GM21528 (cell line): Measurements from ENCODE around the gene LCP1.

ENCODE experiments used
- ATAC-seq: cut with Tn5 transposase; IDR thresholded peaks from one replicate; pipeline ENCODE4 v1.9.1; 2021; ENCODE audit warnings: mild to moderate bottlenecking, moderate library complexity; ENCODE audit not compliant: unreplicated experiment, low FRiP score

The LCP1 gene

DNA sequence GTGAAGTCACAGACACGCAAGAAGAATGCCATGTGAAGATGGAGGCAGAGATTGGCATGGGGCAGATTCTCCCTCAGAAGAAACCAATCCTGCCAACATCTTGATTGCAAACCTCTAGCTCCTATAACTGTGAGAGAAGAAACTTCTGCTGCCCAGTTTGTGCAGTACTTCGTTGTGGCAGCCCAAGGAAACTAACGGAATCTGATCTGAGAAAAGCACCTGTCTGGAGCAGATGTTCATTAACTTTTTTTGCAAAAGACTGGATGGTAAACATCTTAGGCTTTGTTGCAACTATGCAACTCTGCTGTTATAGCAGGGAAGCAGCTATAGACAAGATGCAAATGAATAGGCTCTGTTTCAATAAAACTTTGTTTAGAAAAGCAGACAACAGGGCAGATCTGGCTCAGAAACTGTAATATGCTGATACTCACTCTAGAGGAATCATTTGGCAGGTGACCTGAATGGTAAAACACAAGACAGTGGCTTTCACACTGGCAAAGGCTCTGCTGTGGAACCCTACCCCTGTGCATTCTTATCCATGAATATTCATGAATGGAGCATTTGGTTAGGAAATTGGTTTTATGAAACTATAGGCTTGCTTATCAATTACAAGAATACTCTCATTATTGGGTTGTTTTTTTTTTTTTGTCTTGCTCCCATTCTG lies 51.9 kb downstream of the LCP1 start:
- no peak for ATAC-seq

GRCh38 chr13:46129124-46129523 lies 52.9 kb downstream of the LCP1 start:
- ATAC-seq, result no peak

DNA sequence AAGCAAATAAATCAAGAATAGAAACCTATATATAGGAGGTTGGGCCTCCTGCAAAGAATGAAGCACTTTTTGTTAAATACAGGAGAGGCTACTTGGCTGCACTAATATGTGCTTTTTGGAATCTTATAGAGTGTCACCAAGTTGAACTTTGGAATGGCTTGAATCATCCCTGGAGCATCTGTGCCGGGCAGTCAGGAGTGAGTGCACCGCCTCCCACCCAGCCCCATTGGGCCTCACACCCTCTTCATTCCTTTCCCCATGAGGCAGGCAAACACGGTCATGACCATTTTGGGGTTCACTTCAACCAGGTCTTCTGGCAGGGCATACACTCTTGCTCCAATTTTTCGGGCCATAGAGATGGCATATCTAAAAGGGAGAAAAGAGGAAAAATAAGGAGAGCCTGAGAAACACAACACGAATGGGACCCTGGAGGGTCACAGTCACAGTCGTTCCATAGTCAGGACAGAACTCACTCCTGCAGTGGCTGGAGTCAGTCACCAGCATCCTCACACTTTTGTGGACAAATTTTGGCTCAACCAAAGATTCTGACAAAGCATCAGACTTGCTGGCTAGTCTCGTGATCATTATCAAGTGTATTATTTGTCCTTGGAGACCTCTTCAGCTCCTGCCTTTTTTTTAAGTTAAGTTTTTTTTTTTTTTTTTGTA lies 54.5 kb downstream of the LCP1 start:
- ATAC-seq, result no peak

GRCh38 chr13:46126552-46127357 lies 55.2 kb downstream of the LCP1 start:
- no peak for ATAC-seq

DNA sequence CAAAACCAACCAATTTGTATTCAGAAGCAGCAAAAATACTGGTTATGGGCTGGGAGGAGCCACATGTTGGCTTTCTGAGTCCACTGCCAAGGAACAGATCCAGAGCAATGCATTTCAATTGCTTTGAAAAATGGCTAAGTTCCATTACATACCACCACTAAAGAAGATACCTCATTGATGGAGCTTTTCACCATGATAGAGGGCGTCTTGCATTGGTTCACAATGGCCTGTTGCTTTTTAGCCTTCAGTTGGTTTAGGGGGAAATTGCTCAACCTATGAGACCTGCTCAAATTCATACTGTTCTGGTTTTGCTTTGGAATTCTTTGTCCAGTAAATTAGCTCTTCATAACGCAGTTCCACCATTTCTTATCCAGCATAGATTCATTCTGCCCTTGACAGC lies 55.9 kb downstream of the LCP1 start:
- no peak for ATAC-seq

DNA sequence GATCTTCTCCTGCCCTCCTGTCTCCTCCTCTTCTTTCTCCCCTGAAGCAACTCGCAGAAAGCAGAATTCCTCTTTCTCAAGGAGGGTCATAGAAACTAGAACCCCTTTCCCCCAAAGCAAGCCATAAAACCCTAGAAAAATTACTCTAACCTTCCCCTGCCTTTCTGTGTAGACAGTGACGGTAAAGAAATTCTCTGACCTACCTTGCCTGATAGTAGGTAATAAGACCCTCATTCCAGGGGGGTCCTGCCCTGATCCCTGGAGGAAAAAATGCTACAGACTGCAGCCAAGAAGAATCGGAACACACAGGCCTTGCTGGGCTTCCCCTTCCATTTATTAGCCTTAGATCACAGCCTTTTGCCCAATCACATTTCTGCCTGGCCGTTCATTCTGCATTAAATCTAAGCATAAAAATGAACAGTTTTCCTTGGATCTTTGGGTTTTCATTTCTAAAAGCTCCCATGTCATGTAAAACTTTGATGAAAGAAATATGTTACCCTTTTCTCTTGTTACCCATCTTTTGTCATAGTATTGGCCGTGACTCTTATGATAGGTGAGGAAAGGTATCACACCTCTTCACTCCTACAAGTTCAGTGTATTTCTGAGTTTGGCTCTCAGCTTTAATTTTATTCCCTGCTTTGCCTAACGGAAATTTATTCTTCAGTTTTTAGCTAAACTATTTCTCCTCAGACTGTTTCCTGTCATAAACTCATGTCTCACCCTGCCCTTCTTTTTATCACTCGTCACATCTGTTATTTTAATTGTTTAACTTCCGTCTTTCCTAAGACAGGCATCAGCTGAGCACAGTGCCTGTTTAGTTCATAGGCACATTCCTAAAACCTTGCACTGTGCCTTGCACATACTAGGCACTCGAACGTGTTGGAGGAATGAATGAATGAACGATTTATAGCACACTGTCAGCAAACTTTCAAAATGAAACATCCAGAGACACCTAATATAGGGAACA lies 56.7 kb downstream of the LCP1 start:
- ATAC-seq, result no peak

GRCh38 chr13:46124531-46124966 lies 57.4 kb downstream of the LCP1 start:
- ATAC-seq, result no peak

DNA sequence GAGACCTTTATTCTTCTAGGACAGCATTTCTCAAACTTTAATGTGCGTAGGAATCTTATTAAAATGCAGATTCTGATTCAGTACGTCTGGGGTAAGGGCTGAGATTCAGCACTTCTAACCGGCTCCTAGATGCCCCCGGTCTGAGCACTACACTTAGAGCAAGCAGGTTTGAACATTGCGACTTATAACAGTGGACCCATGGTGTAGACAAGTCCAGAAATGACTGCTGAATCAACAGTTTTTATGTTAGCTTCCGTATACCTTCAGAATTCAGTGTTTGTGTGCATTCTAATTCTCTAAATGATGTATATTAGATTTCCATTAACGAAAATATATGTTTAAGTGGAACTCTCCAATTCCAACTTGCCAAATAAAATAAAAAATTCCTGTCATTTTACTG lies 59.7 kb downstream of the LCP1 start:
- ATAC-seq, result no peak

DNA sequence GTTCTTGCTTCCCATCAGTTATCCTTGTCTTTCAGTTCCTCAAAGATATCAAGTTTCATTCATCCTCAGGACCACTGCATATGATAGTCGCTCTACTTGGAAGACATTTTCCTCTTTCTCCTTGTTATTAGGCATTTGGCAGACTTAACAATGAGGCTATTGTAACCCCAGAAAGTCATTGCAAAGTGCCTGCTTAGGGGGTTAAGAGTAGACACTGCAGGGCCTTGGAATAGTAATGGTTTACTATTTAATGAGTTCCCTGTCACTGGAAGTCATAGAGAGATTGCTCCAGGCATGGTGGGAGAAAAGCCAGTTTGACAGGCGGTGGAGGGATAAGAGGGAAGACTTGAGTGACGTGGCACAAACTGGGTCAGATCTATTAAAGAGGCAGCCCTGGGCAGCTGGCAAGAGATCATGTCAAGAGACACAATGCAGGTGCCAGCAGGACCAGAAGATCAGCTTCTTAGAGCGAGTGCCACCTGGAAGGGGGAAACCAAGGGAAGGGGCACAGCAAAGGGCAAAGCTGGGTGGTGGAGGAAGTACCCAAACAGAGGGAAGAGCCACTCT lies 60.3 kb downstream of the LCP1 start:
- ATAC-seq, result no peak

DNA sequence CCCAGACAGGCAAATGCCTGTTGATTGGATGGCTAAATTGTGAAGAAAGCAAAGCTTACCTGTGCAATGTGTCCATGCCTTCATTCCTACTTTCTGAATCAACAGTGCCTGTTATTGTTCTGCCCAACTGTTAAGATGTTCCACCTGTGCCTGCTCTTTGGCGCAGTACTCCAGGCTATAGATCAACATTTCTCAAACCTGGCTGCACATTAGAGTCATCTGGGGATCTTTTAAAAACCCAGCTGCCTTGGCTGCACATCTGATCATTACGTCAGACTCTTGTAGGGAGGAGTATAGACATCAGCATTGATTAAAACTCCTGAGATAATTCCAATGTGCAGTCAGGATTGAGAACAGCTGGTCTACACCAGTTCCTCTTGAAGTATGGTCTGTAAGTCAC lies 60.9 kb downstream of the LCP1 start:
- no peak for ATAC-seq

DNA sequence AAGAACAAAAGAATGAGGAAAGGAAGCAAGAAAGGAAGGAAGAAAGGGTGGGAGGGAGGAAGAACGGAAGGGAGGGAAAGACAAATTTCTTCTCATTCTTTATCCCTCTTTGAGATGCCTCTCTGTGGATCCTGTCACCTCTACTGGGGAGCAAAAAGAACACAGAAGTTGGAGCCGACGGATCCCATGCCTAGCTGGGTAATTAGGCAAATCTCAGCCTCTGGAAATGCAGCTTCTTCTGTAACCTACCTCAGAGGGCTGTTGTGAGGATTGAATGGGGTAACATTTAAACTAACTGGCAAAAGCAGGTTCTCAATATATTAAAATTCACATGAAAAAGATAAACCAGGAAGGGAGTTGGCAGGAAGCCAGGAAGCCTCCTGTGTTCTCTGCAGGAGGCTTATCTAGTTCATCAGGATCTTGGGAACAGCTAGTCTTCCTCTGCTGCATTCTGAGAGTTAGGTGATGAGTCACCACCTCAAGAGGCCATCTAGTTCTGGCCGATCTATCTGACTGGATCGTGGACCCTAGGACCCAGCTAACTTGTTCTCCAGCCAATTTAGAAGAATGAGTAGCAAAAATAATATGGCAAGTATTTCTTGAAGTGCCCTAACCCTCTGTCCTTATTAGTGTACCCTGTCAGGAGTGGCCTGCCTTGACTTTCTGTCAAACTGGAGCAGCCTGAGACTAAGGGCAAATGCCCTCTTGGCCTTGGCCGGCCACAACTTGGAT lies 61.9 kb downstream of the LCP1 start:
- ATAC-seq, result no peak

DNA sequence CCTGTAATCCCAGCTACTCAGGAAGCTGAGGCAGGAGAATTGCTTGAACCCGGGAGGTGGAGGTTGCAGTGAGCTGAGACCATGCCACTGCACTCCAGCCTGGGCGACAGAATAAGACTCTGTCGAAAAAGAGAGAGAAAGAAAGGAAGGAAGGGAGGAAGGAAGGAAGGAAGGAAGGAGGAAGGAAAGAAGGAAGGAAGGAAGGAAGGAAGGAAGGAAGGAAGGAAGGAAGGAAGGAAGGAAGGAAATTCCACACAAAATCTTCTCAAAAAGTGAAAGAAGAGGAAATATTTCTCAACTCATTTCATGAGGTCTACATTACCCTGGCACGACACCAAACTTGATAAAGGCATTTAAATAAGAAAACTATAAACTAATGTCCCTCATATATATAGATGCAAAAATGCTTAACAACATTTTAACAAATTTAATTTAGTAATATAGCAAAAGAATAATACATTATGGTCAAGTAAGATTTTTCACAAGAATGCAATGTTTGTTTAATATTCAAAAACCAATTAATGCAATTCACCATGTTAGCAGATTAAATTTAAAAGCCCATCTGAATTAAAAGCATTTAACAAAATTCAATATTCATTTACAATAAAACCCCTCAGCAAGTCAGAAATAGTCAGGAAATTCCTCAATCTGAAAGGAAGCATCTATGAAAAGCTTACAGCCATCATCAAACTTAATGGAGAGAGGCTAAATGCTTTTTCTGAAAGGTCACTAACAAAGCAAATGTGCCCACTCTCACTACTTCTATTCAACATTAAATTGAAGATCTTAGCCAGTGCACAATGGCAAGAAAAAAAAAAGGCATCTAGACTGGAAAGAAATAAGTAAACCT lies 65.1 kb downstream of the LCP1 start:
- no peak for ATAC-seq

GRCh38 chr13:46114613-46115012 lies 67.4 kb downstream of the LCP1 start:
- no peak for ATAC-seq

DNA sequence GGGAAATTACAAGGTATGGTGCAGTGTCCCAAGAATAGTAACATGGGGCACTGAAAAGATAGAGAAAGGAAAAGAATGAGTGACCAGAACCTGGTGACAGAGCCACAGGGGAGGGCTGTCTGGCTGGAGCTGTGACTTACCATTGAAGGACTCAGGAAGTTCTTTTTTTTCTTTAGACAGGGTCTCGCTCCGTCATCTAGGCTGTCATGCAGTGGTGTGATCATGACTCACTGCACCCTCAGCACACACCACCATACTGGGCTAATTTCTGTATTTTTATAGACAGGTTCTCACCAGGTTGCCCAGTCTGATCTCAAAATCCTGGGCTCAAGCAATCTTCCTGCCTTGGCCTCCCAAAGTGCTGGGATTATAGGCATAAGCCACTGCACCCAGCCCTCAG lies 68.4 kb downstream of the LCP1 start:
- ATAC-seq, result no peak

DNA sequence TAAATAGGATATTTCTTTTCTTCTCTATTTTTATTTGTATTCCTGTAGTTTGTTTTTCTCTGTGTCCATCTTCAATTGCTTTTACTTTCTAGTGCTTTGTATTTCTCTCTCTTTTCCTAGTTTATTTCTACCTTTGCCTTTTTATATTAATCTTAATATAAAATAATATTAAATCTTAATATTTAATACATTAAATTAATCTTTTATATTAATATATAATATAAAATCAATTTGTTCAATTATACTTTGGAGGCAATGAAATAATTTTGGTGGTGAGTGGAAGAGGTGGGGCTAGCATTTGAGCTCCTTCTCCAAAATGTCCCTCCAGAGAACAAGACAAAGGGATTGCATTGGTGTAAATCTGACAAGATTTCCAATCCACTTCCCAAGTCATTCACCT lies 70.8 kb downstream of the LCP1 start:
- no peak for ATAC-seq

DNA sequence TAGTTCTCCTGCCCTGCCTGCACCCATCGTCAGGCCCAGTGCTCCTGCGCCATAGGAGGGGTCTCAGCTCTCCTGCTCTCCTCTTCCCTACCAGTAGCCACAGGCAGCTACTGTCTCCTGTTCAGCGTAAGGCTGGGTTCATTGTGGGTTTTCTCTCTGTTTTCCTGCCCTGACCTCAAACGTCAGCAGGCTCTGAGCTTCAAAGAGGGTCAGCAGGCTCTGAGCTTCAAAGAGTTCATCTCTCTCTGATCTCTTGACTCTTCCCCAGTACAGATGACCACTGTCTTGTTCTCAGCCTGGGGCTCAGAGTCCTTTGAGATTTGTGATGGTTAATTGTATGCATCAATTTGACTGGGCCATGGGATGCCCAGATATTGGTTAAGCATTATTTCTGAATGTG lies 72.5 kb downstream of the LCP1 start:
- ATAC-seq, result no peak

DNA sequence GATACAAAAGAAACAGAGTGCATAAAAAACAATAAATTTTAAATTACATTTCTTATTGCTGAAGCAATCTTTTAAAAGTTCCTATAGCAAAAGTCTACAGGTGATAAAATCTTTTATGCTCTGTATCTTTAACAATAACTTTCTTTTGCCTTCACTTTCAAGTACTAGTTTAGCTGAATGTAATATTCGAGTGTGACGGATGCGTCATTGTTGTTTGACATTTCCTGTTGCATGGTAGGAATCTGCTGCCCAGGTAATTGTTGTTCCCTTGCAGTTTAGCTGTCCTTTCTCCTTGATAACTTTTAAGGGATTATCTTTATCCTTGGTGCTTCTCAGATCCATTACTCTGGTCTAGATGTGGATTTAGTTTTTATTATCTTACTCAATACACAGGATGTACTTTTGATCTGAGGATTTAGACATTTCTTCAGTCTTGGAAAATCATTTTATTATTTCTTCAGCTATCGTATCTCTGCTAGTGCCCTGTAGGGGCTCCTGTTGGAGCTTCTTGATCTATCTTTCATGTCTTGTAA lies 75.1 kb downstream of the LCP1 start:
- ATAC-seq, result no peak

DNA sequence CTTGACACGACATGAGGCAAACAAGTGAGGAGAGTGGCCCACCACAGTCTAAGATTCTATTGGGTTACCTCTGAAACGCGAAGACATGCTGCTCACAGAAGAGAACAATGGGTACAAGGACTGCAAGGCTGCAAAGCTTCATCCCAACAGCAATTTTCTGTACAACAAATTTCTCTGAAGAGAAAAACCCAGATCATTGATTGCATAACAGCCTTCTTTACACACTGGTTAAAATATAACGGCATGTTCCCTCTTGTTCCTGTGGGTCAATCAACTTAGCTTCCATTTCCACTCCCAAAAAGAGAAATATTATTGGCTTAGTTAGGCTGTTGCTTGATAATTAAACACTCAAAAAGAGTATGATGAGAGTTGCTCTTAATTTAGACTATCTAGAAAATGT lies 77.1 kb downstream of the LCP1 start, which contains the start of gene CPB2:
CPB2 (minus strand) TSS at position 166 of the 400 bp plus-strand sequence; CDS start at position 142, 24 bp downstream.
- ATAC-seq, result no peak
